HepG2 (cell line): ENCODE measurements around the gene PRR35. TPM values are rescaled to one million over a fixed set of nuclear protein-coding genes. Genes with fewer than 3 reads are reported as not detected.
A peak's percentile ranks its signal among the peaks of the same experiment; 100 is the strongest.

Source experiments
- CBX1 ChIP-seq: IDR thresholded peaks from one replicate; pipeline ENCODE4 v1.6.1; 2016; ENCODE audit warnings: antibody characterized with exemption, low read depth
- HDAC1 ChIP-seq: sonication (generic); formaldehyde crosslinking; IDR thresholded peaks from 2 replicates; pipeline ENCODE4 v1.5.1; 2020; ENCODE audit warnings: mild to moderate bottlenecking, missing genetic modification reagents
- KDM3A ChIP-seq: IDR thresholded peaks from 2 replicates; pipeline ENCODE4 v1.6.1; 2018; ENCODE audit warnings: low read depth, missing compliant biosample characterization
- MATR3 ChIP-seq: sonication (generic); formaldehyde crosslinking; IDR thresholded peaks from 2 replicates; pipeline ENCODE4 v1.4.0; 2020; ENCODE audit warnings: missing genetic modification reagents
- NCOR1 ChIP-seq: fragments of 200-600 bp; sonication (generic); IDR thresholded peaks from 2 replicates; pipeline ENCODE4 v1.7.0; 2017; ENCODE audit warnings: antibody characterized with exemption, low read length, borderline replicate concordance
- NR2F2 ChIP-seq: IDR thresholded peaks from 2 replicates; pipeline ENCODE4 v1.6.1; 2012; ENCODE audit warnings: low read depth, inconsistent platforms, borderline replicate concordance
- REL ChIP-seq: sonication (generic); formaldehyde crosslinking; conservative IDR thresholded peaks from 2 replicates; pipeline ENCODE4 v1.8.0; 2022; ENCODE audit warnings: mild to moderate bottlenecking, missing genetic modification reagents, moderate library complexity
- SPEN ChIP-seq: sonication (generic); formaldehyde crosslinking; IDR thresholded peaks from 2 replicates; pipeline ENCODE4 v1.5.1; 2020; ENCODE audit warnings: low read depth, mild to moderate bottlenecking, missing genetic modification reagents
- TARDBP ChIP-seq: sonication (generic); formaldehyde crosslinking; IDR thresholded peaks from 2 replicates; pipeline ENCODE4 v1.8.0; 2022; ENCODE audit warnings: mild to moderate bottlenecking, missing genetic modification reagents
- UBTF ChIP-seq: sonication (generic); formaldehyde crosslinking; IDR thresholded peaks from 2 replicates; pipeline ENCODE4 v1.4.0; 2020; ENCODE audit warnings: mild to moderate bottlenecking, missing genetic modification reagents
- ZFP41 ChIP-seq: sonication (generic); formaldehyde crosslinking; IDR thresholded peaks from 2 replicates; pipeline ENCODE4 v1.4.0; 2020; ENCODE audit warnings: mild to moderate bottlenecking, missing genetic modification reagents, borderline replicate concordance
- ZIK1 ChIP-seq: sonication (generic); formaldehyde crosslinking; IDR thresholded peaks from 2 replicates; pipeline ENCODE4 v1.5.0; 2020; ENCODE audit warnings: mild to moderate bottlenecking, low read depth, missing genetic modification reagents, borderline replicate concordance
- ZNF160 ChIP-seq: sonication (generic); formaldehyde crosslinking; IDR thresholded peaks from 2 replicates; pipeline ENCODE4 v1.8.0; 2022; ENCODE audit warnings: mild to moderate bottlenecking, inconsistent platforms, missing genetic modification reagents
- ZNF430 ChIP-seq: sonication (generic); formaldehyde crosslinking; IDR thresholded peaks from 2 replicates; pipeline ENCODE4 v1.9.0; 2021; ENCODE audit warnings: mild to moderate bottlenecking, missing genetic modification reagents
- ZNF432 ChIP-seq: sonication (generic); formaldehyde crosslinking; IDR thresholded peaks from 2 replicates; pipeline ENCODE4 v1.5.0; 2020; ENCODE audit warnings: missing genetic modification reagents, mild to moderate bottlenecking, borderline replicate concordance
- ZNF619 ChIP-seq: sonication (generic); formaldehyde crosslinking; IDR thresholded peaks from 2 replicates; pipeline ENCODE4 v1.4.0; 2020; ENCODE audit warnings: mild to moderate bottlenecking, missing genetic modification reagents
- ZNF761 ChIP-seq: sonication (generic); formaldehyde crosslinking; conservative IDR thresholded peaks from 2 replicates; pipeline ENCODE4 v1.4.0; 2020; ENCODE audit warnings: mild to moderate bottlenecking, missing genetic modification reagents
- ZNF768 ChIP-seq: sonication (generic); formaldehyde crosslinking; IDR thresholded peaks from 2 replicates; pipeline ENCODE4 v1.4.0; 2020; ENCODE audit warnings: missing genetic modification reagents
- ZSCAN25 ChIP-seq: sonication (generic); formaldehyde crosslinking; IDR thresholded peaks from 2 replicates; pipeline ENCODE4 v1.8.0; 2022; ENCODE audit warnings: mild to moderate bottlenecking, missing genetic modification reagents
- polyA plus RNA-seq, 8 experiments: library from polyadenylated mRNA; depleted of rRNA in 3 of 8; stranded (reverse) in 7 of 8; unstranded in 1 of 8; fragments of >200 nt; fragmentation: Illumina TruSeq in 4 of 8; extraction: Trizol in 4 of 8; gene quantifications; 2 replicates each; pipeline versions ENCODE4 v1.2.1 to v1.2.3, GENCODE V29; 2011 to 2016; ENCODE audit warnings: low read depth in 4 of 8, missing spikeins in 1 of 8, mixed read lengths in 1 of 8; ENCODE audit not compliant: insufficient read depth in 1 of 8
- total RNA-seq, 5 experiments: library from RNA; depleted of rRNA; stranded (reverse); fragments of >200 nt; fragmentation: Illumina TruSeq; extraction: Trizol; gene quantifications; 2 replicates each; pipeline ENCODE4 v1.2.3, GENCODE V29; 2016; ENCODE audit warnings: low read depth in 1 of 5
- TF ChIP-seq, protein P1 (sequence below): sonication (generic); formaldehyde crosslinking; IDR thresholded peaks from 2 replicates; pipeline ENCODE4 v1.5.1; 2020; ENCODE audit warnings: missing genetic modification reagents, mild to moderate bottlenecking, borderline replicate concordance

Gene PRR35
- total and polyA plus RNA-seq, 2 of the 13 experiments (the other 11 are each of a cell fraction or from before 2014, with no cell fraction given), result 0.07 to 0.16 TPM

DNA sequence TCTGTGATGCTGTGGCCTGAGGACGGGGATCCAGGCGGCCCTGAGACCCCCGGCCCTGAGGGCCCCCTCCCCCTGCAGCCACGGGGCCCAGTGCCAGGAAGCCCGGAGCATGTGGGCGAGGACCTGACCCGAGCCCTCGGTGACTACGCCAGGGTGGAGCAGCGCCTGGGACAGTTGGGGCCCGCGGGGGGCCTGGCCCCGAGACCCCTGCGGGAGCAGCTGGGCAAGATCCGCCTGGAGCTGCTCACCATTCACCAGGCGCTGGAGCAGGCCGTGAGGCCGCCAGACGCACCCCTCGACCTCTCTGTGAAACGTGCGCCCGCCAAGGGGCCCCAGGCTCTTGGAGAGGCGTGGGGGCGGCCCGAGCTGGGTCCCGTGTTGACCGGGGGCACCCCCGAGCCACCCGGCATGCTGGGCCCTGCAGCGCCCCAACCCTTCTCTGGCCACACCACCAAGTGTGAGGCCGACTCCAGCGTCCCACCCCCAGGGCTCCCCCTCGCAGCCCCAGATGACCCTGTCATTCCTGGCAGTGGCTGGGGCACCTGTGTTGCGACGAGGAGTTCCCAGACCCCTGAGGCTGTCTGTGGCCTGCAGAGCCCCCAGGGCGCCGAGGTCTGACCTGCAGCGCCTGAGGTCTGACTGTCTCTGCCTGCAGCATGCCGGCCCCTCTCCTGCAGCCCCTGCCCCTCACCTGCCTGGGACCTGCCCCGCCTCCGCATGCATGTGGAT lies 4.7 kb downstream of the PRR35 start (continued):
- TF ChIP-seq NCOR1 (no peak), TARDBP (CRISPR knock-in tag) (0 out of 2 replicates have a peak, but pooled peaks have one; percentile 7), ZFP41 (CRISPR knock-in tag) (no peak), ZNF768 (no peak), ZNF430 (CRISPR knock-in tag) (no peak), CBX1 (no peak), KDM3A (no peak), MATR3 (CRISPR knock-in tag) (no peak), NR2F2 (no peak), HDAC1 (CRISPR knock-in tag) (peak; percentile 41; the same call in 1 of the 2 replicates), REL (no peak), UBTF (CRISPR knock-in tag) (0 out of 2 replicates have a peak, but pooled peaks have one; percentile 12), ZSCAN25 (CRISPR knock-in tag) (no peak), ZNF761 (no peak), ZIK1 (CRISPR knock-in tag) (no peak), SPEN (CRISPR knock-in tag) (no peak), ZNF619 (no peak), ZNF432 (CRISPR knock-in tag) (no peak), ZNF160 (CRISPR knock-in tag) (no peak)
- TF ChIP-seq, protein P1, sequence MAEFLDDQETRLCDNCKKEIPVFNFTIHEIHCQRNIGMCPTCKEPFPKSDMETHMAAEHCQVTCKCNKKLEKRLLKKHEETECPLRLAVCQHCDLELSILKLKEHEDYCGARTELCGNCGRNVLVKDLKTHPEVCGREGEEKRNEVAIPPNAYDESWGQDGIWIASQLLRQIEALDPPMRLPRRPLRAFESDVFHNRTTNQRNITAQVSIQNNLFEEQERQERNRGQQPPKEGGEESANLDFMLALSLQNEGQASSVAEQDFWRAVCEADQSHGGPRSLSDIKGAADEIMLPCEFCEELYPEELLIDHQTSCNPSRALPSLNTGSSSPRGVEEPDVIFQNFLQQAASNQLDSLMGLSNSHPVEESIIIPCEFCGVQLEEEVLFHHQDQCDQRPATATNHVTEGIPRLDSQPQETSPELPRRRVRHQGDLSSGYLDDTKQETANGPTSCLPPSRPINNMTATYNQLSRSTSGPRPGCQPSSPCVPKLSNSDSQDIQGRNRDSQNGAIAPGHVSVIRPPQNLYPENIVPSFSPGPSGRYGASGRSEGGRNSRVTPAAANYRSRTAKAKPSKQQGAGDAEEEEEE (CRISPR knock-in tag), result no peak
